ENCODE measurements around the gene FKBP10. TPM values are rescaled to one million over a fixed set of nuclear protein-coding genes. Genes with fewer than 3 reads are reported as not detected.

FKBP10 gene
- total RNA-seq, 1 donor from 2014 or later = 10.4 TPM

GRCh38 chr17:41814195-41814594, 1.4 kb downstream of the FKBP10 start:
- Histone ChIP-seq H3K27ac (replicated peaks) (no peak overlapping the region), H3K4me3 (no peak overlapping the region), H3K27me3 (ENCODE audit: low read depth) (peaks cover 4% of the 10 kb centered on the region), H3K9me3 (replicated peaks) (no peaks in the 10 kb centered on the region), H3K4me1 (peaks cover 39% of the 10 kb centered on the region), H3K36me3 (no peaks in the 10 kb centered on the region)
- intact Hi-C loops (cut with micrococcal nuclease) = no loop called here
- no peak for DNase-seq
- no peak for TF ChIP-seq CTCF (IDR thresholded peaks at IDR 0.05; ENCODE audit: borderline replicate concordance)

- Histone ChIP-seq H3K4me3 (no peak overlapping the region), H3K27ac (replicated peaks) (no peak overlapping the region), H3K4me1 (peaks cover 13% of the 10 kb centered on the region), H3K9me3 (replicated peaks) (no peaks in the 10 kb centered on the region), H3K36me3 (no peaks in the 10 kb centered on the region), H3K27me3 (ENCODE audit: low read depth) (peaks cover 7% of the 10 kb centered on the region)
- no peak for TF ChIP-seq CTCF (IDR thresholded peaks at IDR 0.05; ENCODE audit: borderline replicate concordance)
- DNase-seq = no peak
- intact Hi-C loops (cut with micrococcal nuclease) = no loop called here
These were observed 4.0 kb downstream of the FKBP10 start for GRCh38 chr17:41816637-41817320.

- Histone ChIP-seq H3K4me1 (peaks cover under 1% of the 10 kb centered on the region), H3K9me3 (replicated peaks) (no peaks in the 10 kb centered on the region), H3K27ac (replicated peaks) (no peak overlapping the region), H3K4me3 (no peak overlapping the region), H3K27me3 (ENCODE audit: low read depth) (peaks cover 3% of the 10 kb centered on the region), H3K36me3 (no peaks in the 10 kb centered on the region)
- DNase-seq = no peak
- no peak for TF ChIP-seq CTCF (IDR thresholded peaks at IDR 0.05; ENCODE audit: borderline replicate concordance)
- intact Hi-C loops (cut with micrococcal nuclease) = no loop called here
These were observed 5.2 kb downstream of the FKBP10 start for GRCh38 chr17:41818024-41818423.

- intact Hi-C loops (cut with micrococcal nuclease) = no loop called here
- H3K9me3 ChIP-seq (replicated peaks) = no peaks in the 10 kb centered on the region
- peaks cover 14% of the 10 kb centered on the region for H3K36me3 ChIP-seq
- no peaks in the 10 kb centered on the region for H3K4me1 ChIP-seq
- no peak overlapping the region for H3K4me3 ChIP-seq
- H3K27me3 ChIP-seq (ENCODE audit: low read depth) = peaks cover 3% of the 10 kb centered on the region
- DNase-seq = no peak
- H3K27ac ChIP-seq (replicated peaks) = no peak overlapping the region
- TF ChIP-seq CTCF (IDR thresholded peaks at IDR 0.05; ENCODE audit: borderline replicate concordance) = no peak
These were observed 9.0 kb downstream of the FKBP10 start for GRCh38 chr17:41821776-41822175.

GRCh38 chr17:41822216-41823140, 9.7 kb downstream of the FKBP10 start:
- DNase-seq = no peak
- H3K4me3 ChIP-seq = no peak overlapping the region
- intact Hi-C loops (cut with micrococcal nuclease) = no loop called here
- H3K36me3 ChIP-seq = peaks cover 20% of the 10 kb centered on the region
- H3K4me1 ChIP-seq = no peaks in the 10 kb centered on the region
- H3K9me3 ChIP-seq (replicated peaks) = no peaks in the 10 kb centered on the region
- TF ChIP-seq CTCF (IDR thresholded peaks at IDR 0.05; ENCODE audit: borderline replicate concordance) = no peak
- H3K27ac ChIP-seq (replicated peaks) = no peak overlapping the region
- H3K27me3 ChIP-seq (ENCODE audit: low read depth) = peaks cover 3% of the 10 kb centered on the region
